PC-9 (cell line): ENCODE results near the gene THBS1. TPM values are rescaled to one million over a fixed set of nuclear protein-coding genes. Genes with fewer than 3 reads are reported as not detected.

Experiments used
- BruUV-seq: library from RNA; stranded (reverse); fragments of 400-500 nt; replicated peaks from 2 replicates; lab custom pipeline; 2021; lab: Mats Ljungman, UMichigan
- CTCF ChIA-PET: fragments of 300-600 bp; sonication (Branson Sonifier 250); formaldehyde crosslinking; loops from one replicate; lab custom pipeline; 2022; ENCODE audit warnings: antibody characterized with exemption; lab: Charles Lee
- POLR2A ChIA-PET: fragments of 300-600 bp; sonication (Branson Sonifier 250); formaldehyde crosslinking; loops from one replicate; lab custom pipeline; 2022; ENCODE audit warnings: antibody characterized with exemption; ENCODE audit not compliant: unreplicated experiment; lab: Charles Lee
- DNase-seq, 2 experiments: peaks; one replicate each; pipeline versions ENCODE4 v3.0.0 to v3.0.0-alpha.2; 2015 to 2022; ENCODE audit warnings: mixed read lengths in 1 of 2
- H2AFZ ChIP-seq: fragments of 200-600 bp; sonication (generic); 2 replicates; pipeline ENCODE4 v1.8.1; 2017; ENCODE audit warnings: antibody characterized with exemption
- H3F3A ChIP-seq: fragments of 200-600 bp; sonication (generic); 2 replicates; pipeline ENCODE4 v1.8.1; 2017; ENCODE audit warnings: antibody characterized with exemption, mild to moderate bottlenecking, low read depth; ENCODE audit not compliant: insufficient read depth
- H3K27ac ChIP-seq: fragments of 200-600 bp; sonication (generic); 2 replicates; pipeline ENCODE4 v1.6.1; 2016; ENCODE audit warnings: mixed run types
- H3K27me3 ChIP-seq: fragments of 200-600 bp; sonication (generic); 2 replicates; pipeline ENCODE4 v1.6.1; 2016; ENCODE audit warnings: low read depth, mixed run types; ENCODE audit not compliant: insufficient read depth
- H3K36me3 ChIP-seq: fragments of 200-600 bp; sonication (generic); 2 replicates; pipeline ENCODE4 v1.6.1; 2016; ENCODE audit warnings: low read depth, mixed run types
- H3K4me1 ChIP-seq: fragments of 200-600 bp; sonication (generic); replicated peaks from 2 replicates; pipeline ENCODE4 v1.6.1; 2016; ENCODE audit warnings: mixed run types; ENCODE audit not compliant: insufficient read depth
- H3K4me2 ChIP-seq: fragments of 200-600 bp; sonication (generic); 2 replicates; pipeline ENCODE4 v1.6.1; 2017; ENCODE audit warnings: mixed run types
- H3K4me3 ChIP-seq: fragments of 200-600 bp; sonication (generic); 2 replicates; pipeline ENCODE4 v1.6.1; 2016; ENCODE audit warnings: mixed run types
- H3K79me2 ChIP-seq: fragments of 200-600 bp; sonication (generic); 2 replicates; pipeline ENCODE4 v1.6.1; 2017; ENCODE audit warnings: low read depth, mixed run types
- H3K9me2 ChIP-seq: fragments of 200-600 bp; sonication (generic); 2 replicates; pipeline ENCODE4 v1.8.1; 2017; ENCODE audit warnings: mild to moderate bottlenecking; ENCODE audit not compliant: insufficient read depth
- H3K9me3 ChIP-seq: fragments of 200-600 bp; sonication (generic); 2 replicates; pipeline ENCODE4 v1.8.1; 2016; ENCODE audit warnings: low read depth; ENCODE audit not compliant: insufficient read depth
- H4K20me1 ChIP-seq: fragments of 200-600 bp; sonication (generic); 2 replicates; pipeline ENCODE4 v1.8.1; 2017; ENCODE audit not compliant: insufficient read depth
- CTCF ChIP-seq: fragments of 200-600 bp; sonication (generic); conservative IDR thresholded peaks from 2 replicates; pipeline ENCODE4 v1.6.1; 2017; ENCODE audit warnings: mixed run types, antibody characterized with exemption, mild to moderate bottlenecking, moderate library complexity
- EZH2 ChIP-seq: fragments of 200-600 bp; sonication (generic); IDR thresholded peaks from 2 replicates; pipeline ENCODE4 v1.8.0; 2017; ENCODE audit warnings: antibody characterized with exemption, low read depth
- intact Hi-C: fragments of 100-400 bp; cut with micrococcal nuclease; formaldehyde crosslinking; loops from one replicate; pipeline ENCODE4 v1.10.0; 2022; ENCODE audit not compliant: unreplicated experiment
- total RNA-seq: library from RNA; stranded (reverse); gene quantifications from 2 replicates; pipeline ENCODE4 v1.2.3, GENCODE V29; 2021

Gene THBS1
- total RNA-seq, 1 experiment from 2014 or later, result 406 TPM

GRCh38 chr15:39588531-39589192, 7.8 kb downstream of the THBS1 start:
- H3K9me2 ChIP-seq, result no peaks in the 10 kb centered on the region
- H3K9me3 ChIP-seq, result no peaks in the 10 kb centered on the region
- intact Hi-C loops, result no loop called here
- no peak overlapping the region for H3K4me2 ChIP-seq
- no peaks in the 10 kb centered on the region for H3K4me1 ChIP-seq
- no peaks in the 10 kb centered on the region for H3K27me3 ChIP-seq
- peaks cover 37% of the 10 kb centered on the region for H3K36me3 ChIP-seq
- no peak overlapping the region for H2AFZ ChIP-seq
- no TSS peak for BruUV-seq
- H4K20me1 ChIP-seq, result no peaks in the 10 kb centered on the region
- no peak for DNase-seq
- no peaks in the 10 kb centered on the region; the same call in 1 of the 2 replicates for H3F3A ChIP-seq
- ChIA-PET POLR2A (no interaction called here), CTCF (no interaction called here)
- H3K27ac ChIP-seq, result no peak overlapping the region
- TF ChIP-seq EZH2, result no peak
- TF ChIP-seq CTCF, result no peak
- no peak overlapping the region for H3K4me3 ChIP-seq
- no peaks in the 10 kb centered on the region for H3K79me2 ChIP-seq

- Histone ChIP-seq H3K4me1 (no peaks in the 10 kb centered on the region), H3K27me3 (no peaks in the 10 kb centered on the region), H4K20me1 (no peaks in the 10 kb centered on the region), H3F3A (peaks cover 4% of the 10 kb centered on the region; the same call in 1 of the 2 replicates), H3K9me3 (no peaks in the 10 kb centered on the region), H3K4me3 (no peak overlapping the region), H3K79me2 (no peaks in the 10 kb centered on the region), H3K27ac (no peak overlapping the region), H3K4me2 (no peak overlapping the region), H3K9me2 (no peaks in the 10 kb centered on the region), H3K36me3 (peaks cover 37% of the 10 kb centered on the region), H2AFZ (no peak overlapping the region)
- BruUV-seq, result no TSS peak
- intact Hi-C loops, result no loop called here
- DNase-seq, result no peak
- TF ChIP-seq CTCF, result no peak
- no peak for TF ChIP-seq EZH2
- ChIA-PET POLR2A (interaction anchor here (0.5 to 0.6 kb wide), 3 partner anchors 34 to 736 kb away, joined by 4 to 12 read pairs (median 6); no protein-coding TSS in a partner anchor), CTCF (no interaction called here)
These were observed 8.4 kb downstream of the THBS1 start for GRCh38 chr15:39589193-39589814.

GRCh38 chr15:39589815-39590644, 9.2 kb downstream of the THBS1 start:
- Histone ChIP-seq H3K27me3 (no peaks in the 10 kb centered on the region), H3K4me2 (no peak overlapping the region), H3F3A (peaks cover 6% of the 10 kb centered on the region; the same call in 1 of the 2 replicates), H3K4me3 (no peak overlapping the region), H4K20me1 (no peaks in the 10 kb centered on the region), H3K27ac (no peak overlapping the region), H2AFZ (no peak overlapping the region), H3K79me2 (no peaks in the 10 kb centered on the region), H3K36me3 (peaks cover 39% of the 10 kb centered on the region), H3K4me1 (no peaks in the 10 kb centered on the region), H3K9me2 (no peaks in the 10 kb centered on the region), H3K9me3 (no peaks in the 10 kb centered on the region)
- POLR2A ChIA-PET, result interaction anchor here (0.5 to 0.7 kb wide), 5 partner anchors 34 to 875 kb away, joined by 3 to 12 read pairs (median 6); no protein-coding TSS in a partner anchor
- TF ChIP-seq CTCF, result no peak
- TF ChIP-seq EZH2, result no peak
- intact Hi-C loops, result no loop called here
- CTCF ChIA-PET, result no interaction called here
- BruUV-seq, result no TSS peak
- DNase-seq, result no peak
